Activated effector memory CD4-positive, alpha-beta T cell treated with Interleukin-2 at 50 U/mL for 16 hours (primary cell): ENCODE results near the gene PHYHD1.

Source experiments
- DNase-seq: peaks from one replicate; pipeline ENCODE4 v3.0.0-alpha.2; 2020

Gene PHYHD1

GRCh38 chr9:128920381-128921058 is at the start of gene PHYHD1:
PHYHD1 (plus strand) TSS chr9:128920982; CDS start chr9:128922324, 1,342 bp downstream.
- no peak for DNase-seq

GRCh38 chr9:128877852-128878251 is 42.9 kb upstream of the PHYHD1 start:
- DNase-seq = no peak

DNA sequence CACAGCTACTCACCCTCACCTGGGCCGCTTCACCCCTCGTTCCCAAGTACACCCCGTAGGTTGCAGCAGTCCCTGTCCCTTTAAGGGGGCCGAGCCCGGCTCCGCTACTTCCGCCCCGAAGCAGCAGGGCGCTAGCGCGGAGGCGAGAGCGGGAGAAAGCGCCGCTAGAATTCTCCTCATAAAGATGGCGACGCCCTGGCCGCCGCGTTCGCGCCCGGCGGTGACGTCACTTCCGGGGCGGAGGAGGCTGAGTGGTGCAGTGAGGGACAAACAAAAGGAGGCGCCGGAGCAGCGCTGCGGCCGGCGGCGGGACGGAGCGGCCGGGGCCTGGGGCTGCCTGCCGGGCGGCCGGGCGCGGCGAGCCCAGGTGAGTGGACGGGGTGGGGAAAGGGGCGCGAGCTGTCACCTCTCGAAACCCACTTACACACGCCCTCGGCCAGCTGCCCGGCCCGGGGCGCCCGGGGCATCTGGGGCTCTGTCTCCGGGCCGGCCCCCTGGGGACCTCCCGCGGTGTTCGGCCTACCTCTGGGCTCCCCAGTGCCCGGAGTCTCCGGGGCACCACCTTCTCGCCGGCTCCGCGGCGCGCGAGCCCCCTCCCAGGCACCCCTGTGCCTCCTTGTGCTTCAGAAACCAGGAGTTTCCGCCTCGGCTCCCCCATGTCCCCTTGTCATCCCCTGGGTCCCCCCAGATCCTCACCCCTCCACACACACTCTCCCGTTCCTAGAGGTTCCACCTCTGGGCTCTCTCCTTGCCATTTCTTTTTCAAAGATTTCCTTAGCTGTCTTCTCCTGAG is 38.7 kb upstream of the PHYHD1 start, which contains the start of the genes KYAT1 and LRRC8A:
TSS of gene KYAT1 (minus strand) at position 67 of the 793 bp plus-strand sequence. CDS start 36,545 bp downstream, outside the sequence.
TSS of gene LRRC8A (plus strand) at position 250 of the 793 bp plus-strand sequence. CDS start 25,032 bp downstream, outside the sequence.
- peak; percentile 98 for DNase-seq

DNA sequence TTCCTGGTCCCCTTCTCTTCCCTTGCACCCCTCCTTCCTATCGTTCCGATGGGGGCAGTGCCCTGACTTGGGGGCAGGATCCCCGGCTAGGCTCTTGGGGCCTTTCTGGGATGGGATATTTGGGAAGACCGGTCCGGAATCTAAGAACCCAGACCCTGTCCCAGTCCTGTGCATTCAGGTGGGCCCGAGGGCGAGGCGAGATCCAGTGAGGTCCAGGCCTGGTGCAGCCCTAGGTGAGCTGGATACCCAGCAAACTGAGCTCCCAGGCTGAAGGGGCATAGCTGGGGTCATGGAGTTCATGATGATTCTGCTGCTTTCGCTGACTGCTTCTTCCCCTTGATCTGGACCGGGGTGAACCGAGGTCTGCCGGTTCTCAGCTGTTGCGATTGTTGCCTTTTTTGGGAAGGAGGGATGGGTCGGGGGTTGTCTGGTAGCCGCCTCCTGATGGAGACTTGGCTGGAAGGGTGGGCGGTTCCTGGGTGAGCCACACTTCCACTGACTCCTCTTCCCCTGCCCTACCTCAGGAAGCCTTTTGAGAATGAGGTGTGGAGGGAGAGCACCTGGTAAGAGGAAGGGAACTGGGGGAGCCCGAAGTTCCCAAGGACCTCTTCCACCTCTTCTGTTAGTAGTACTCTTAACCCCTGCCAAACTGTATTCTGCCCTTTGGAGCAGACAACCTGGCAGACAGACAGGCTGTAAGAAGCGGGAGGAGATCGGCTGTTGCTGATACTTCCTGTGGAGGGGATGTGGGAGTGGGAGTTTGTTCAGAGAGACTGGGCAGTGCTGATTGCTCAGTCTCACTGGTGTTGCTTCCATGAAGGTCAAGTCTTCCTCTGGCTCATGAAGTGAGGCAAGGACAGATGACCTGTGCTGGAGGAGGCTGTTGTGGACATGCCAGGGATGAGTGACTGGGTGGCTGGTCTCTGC is 37.8 kb upstream of the PHYHD1 start:
- DNase-seq = no peak

DNA sequence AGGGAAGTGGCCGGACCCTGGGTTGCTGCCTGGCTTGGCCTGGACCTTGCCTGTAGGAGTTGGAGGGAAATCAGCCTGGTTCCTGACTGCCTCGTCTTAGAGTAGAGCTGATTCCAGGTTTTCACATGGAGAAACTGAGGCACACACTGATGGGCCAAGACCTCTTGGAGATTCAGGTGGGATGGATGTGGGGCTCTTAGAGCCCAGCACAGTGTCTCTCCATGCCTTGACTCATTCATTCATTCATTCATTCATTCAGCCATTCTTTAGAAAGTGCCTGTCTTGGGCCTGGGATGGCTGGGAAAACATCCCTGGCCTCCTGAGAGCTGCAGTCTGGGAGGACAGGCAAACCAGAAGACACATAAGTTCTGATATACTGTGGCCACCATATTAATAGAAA is 36.6 kb upstream of the PHYHD1 start:
- no peak for DNase-seq

- no peak for DNase-seq
Measured at GRCh38 chr9:128885376-128885775, 35.4 kb upstream of the PHYHD1 start.

GRCh38 chr9:128885798-128886197 is 35.0 kb upstream of the PHYHD1 start:
- DNase-seq = no peak

DNA sequence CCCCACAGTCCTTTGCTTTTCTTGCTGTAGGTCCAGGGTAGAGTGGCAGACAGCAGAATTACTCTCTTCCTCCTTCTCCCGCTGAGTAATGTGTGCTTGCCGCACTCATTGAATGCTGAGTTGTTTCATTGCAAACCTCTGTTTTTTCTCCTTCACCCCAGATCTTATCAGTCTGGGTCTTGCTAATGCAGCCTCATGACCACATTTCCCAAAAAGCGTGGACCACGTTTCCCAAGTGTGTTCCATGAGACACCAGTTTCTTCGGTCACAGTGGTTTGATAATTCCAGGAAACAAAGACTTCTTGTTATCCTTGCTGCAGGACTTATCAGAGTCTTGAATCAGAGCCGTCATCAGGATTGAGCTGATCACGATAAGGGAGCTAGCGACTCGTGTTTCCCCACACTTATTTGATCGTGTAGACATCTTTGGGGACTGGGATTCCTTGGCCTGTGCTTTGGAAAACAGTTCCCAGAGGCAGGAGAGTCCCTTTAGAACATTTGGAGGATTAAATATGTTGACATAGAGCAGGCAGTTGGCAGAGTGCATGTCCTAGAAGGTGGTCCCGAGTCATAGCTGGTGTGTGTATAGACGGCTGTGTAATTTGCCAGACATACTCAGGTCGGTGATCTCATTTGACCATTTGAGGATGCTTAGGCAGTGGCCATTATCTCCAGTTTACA is 34.4 kb upstream of the PHYHD1 start:
- no peak for DNase-seq

GRCh38 chr9:128887049-128887448 is 33.7 kb upstream of the PHYHD1 start:
- DNase-seq = no peak

DNA sequence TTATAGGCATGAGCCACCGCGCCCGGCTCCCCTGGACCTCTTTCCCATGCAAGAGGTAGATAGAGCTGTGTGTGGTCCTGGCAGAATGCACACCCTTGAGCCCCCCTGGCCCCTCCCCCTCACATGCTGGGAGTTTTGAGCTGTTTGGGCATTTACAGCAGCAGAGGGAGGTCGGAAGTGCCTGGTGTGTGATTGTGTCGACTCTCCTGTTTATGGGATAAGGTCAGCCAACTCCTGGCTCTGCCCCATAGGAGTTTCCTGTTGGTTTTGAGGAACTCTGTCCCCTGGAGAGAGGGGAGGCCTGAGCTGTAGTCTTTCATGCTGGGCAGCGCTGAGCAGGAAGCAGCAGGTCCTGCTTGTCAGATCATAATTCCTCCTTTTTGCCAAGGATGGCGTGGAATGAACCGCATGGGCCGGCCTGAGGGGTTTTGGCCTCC is 32.9 kb upstream of the PHYHD1 start:
- no peak for DNase-seq

- no peak for DNase-seq
Measured at GRCh38 chr9:128891321-128892220, 29.2 kb upstream of the PHYHD1 start.

GRCh38 chr9:128892221-128892921 is 28.4 kb upstream of the PHYHD1 start:
- no peak for DNase-seq

GRCh38 chr9:128893354-128893753 is 27.4 kb upstream of the PHYHD1 start:
- DNase-seq = no peak

GRCh38 chr9:128894764-128895163 is 26.0 kb upstream of the PHYHD1 start:
- DNase-seq = no peak

DNA sequence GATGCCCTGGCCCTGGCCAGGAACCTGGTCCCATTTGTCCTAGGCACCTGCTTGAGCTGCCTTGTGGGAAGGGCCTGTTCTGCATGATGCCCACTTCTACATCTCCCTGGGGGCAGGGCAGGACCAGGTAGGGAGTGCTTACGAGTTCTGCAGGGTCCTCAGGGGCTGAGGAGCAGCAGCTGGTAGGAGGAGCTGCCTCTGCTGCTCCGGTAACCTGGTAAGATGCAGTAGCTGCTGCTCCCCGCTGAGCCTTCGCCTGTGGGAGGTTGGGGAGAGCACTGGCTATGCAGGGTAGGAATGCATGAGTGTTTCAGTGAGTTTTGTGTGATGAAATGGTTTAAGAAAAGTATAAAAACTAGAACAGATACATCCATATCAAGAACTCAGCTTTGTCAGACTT is 25.2 kb upstream of the PHYHD1 start:
- no peak for DNase-seq

DNA sequence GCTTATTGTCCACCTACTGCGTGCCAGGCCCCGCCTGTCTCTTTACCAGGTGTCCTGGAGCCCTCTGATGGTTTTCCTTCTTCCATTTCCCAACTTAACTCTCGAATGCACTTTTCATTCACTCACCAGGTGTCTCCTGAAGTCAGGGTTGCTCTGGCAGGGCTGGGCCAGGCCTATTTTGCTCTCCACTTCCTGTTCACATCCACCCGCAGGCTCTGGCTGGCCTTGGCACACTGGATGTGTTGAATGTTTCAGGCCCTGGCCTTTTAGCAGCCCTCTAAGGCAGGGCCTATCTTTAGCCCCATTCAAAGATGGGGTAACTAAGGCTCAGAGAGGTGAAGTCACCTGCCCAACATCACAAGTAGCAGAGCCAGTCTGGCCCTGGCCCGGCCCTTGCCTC is 22.4 kb upstream of the PHYHD1 start:
- no peak for DNase-seq

- no peak for DNase-seq
Measured at GRCh38 chr9:128898845-128899565, 21.8 kb upstream of the PHYHD1 start.

- no peak for DNase-seq
Measured at GRCh38 chr9:128899566-128900322, 21.0 kb upstream of the PHYHD1 start.

GRCh38 chr9:128901379-128901778 is 19.4 kb upstream of the PHYHD1 start:
- DNase-seq = no peak
